GM23338 (cell line): ENCODE measurements around the gene CCDC197. TPM values are rescaled to one million over a fixed set of nuclear protein-coding genes. Genes with fewer than 3 reads are reported as not detected.

Source experiments
- ATAC-seq: fragments of 200-7000 bp; cut with Tn5 transposase; 3 replicates; pipeline ENCODE4 v1.9.1; 2020
- DNase-seq: peaks from one replicate; pipeline ENCODE4 v3.0.0-alpha.2; 2015; ENCODE audit warnings: low spot score
- H2AFZ ChIP-seq: fragments of 200-600 bp; sonication (generic); 2 replicates; pipeline ENCODE4 v1.8.0; 2016; ENCODE audit warnings: antibody characterized with exemption, mild to moderate bottlenecking, moderate library complexity
- H3F3A ChIP-seq: fragments of 200-600 bp; sonication (generic); replicated peaks from 2 replicates; pipeline ENCODE4 v1.8.0; 2017; ENCODE audit warnings: antibody characterized with exemption, mixed run types, low read depth
- H3K27ac ChIP-seq: fragments of 200-600 bp; sonication (generic); 2 replicates; pipeline ENCODE4 v1.6.1; 2016; ENCODE audit warnings: low read depth
- H3K27me3 ChIP-seq: fragments of 200-600 bp; sonication (generic); 2 replicates; pipeline ENCODE4 v1.8.0; 2016; ENCODE audit warnings: mild to moderate bottlenecking, mixed run types, moderate library complexity; ENCODE audit not compliant: insufficient read depth
- H3K36me3 ChIP-seq: fragments of 200-600 bp; sonication (generic); 2 replicates; pipeline ENCODE4 v1.8.0; 2016; ENCODE audit warnings: mild to moderate bottlenecking; ENCODE audit not compliant: insufficient read depth
- H3K4me1 ChIP-seq: fragments of 200-600 bp; sonication (generic); 2 replicates; pipeline ENCODE4 v1.8.0; 2016; ENCODE audit warnings: mild to moderate bottlenecking, moderate library complexity; ENCODE audit not compliant: insufficient read depth
- H3K4me2 ChIP-seq: fragments of 200-600 bp; sonication (generic); 2 replicates; pipeline ENCODE4 v1.7.1; 2017; ENCODE audit warnings: mixed run types
- H3K4me3 ChIP-seq: fragments of 200-600 bp; sonication (generic); 2 replicates; pipeline ENCODE4 v1.6.1; 2016; ENCODE audit warnings: mixed run types
- H3K79me2 ChIP-seq: fragments of 200-600 bp; sonication (generic); replicated peaks from 2 replicates; pipeline ENCODE4 v1.8.0; 2017; ENCODE audit warnings: mild to moderate bottlenecking; ENCODE audit not compliant: insufficient read depth
- H3K9me2 ChIP-seq: fragments of 200-600 bp; sonication (generic); 2 replicates; pipeline ENCODE4 v1.8.0; 2017; ENCODE audit not compliant: insufficient read depth
- H4K20me1 ChIP-seq: fragments of 200-600 bp; sonication (generic); replicated peaks from 2 replicates; pipeline ENCODE4 v1.8.0; 2017; ENCODE audit warnings: mild to moderate bottlenecking; ENCODE audit not compliant: insufficient read depth
- H3K27ac Mint-ChIP-seq: 2 replicates; pipeline ENCODE4 v1.8.0; 2020; ENCODE audit warnings: inconsistent platforms, mild to moderate bottlenecking, moderate library complexity, mixed read lengths
- H3K27me3 Mint-ChIP-seq: 3 replicates; pipeline ENCODE4 v1.8.0; 2022; ENCODE audit warnings: low read depth, mild to moderate bottlenecking, moderate library complexity, mixed read lengths, inconsistent platforms; ENCODE audit not compliant: insufficient read depth, poor library complexity
- H3K36me3 Mint-ChIP-seq: 3 replicates; pipeline ENCODE4 v1.8.0; 2021; ENCODE audit warnings: low read depth, mild to moderate bottlenecking, inconsistent platforms, moderate library complexity, mixed read lengths
- H3K4me1 Mint-ChIP-seq: 3 replicates; pipeline ENCODE4 v1.8.0; 2020; ENCODE audit warnings: mild to moderate bottlenecking, inconsistent platforms, mixed read lengths
- H3K4me3 Mint-ChIP-seq: 3 replicates; pipeline ENCODE4 v1.8.0; 2021; ENCODE audit warnings: moderate library complexity, mild to moderate bottlenecking, inconsistent platforms, mixed read lengths
- H3K9me3 Mint-ChIP-seq: 3 replicates; pipeline ENCODE4 v1.8.0; 2020; ENCODE audit warnings: moderate library complexity, mild to moderate bottlenecking, inconsistent platforms, mixed read lengths
- CREB1 ChIP-seq: fragments of 250-450 bp; sonication (Bioruptor Pico); IDR thresholded peaks from 2 replicates; pipeline ENCODE4 v1.5.0; 2020; ENCODE audit warnings: low read depth, mild to moderate bottlenecking, moderate library complexity
- CTCF ChIP-seq, 2 experiments: fragments of 200-600 bp in 1 of 2; sonication (generic) in 1 of 2; conservative IDR thresholded peaks; 2 replicates each; pipeline versions ENCODE4 v1.5.1 to v1.6.1; 2016 to 2017; ENCODE audit warnings: antibody characterized with exemption in 2 of 2, low read depth in 2 of 2, mild to moderate bottlenecking in 2 of 2, moderate library complexity in 1 of 2
- ETS1 ChIP-seq: IDR thresholded peaks from 2 replicates; pipeline ENCODE4 v1.6.1; 2016; ENCODE audit warnings: antibody characterized with exemption
- EZH2 ChIP-seq: fragments of 200-600 bp; sonication (generic); IDR thresholded peaks from one replicate; pipeline ENCODE4 v1.8.0; 2017; ENCODE audit warnings: antibody characterized with exemption, mild to moderate bottlenecking, low read depth; ENCODE audit not compliant: unreplicated experiment
- JUNB ChIP-seq: IDR thresholded peaks from one replicate; pipeline ENCODE4 v1.6.1; 2016; ENCODE audit warnings: antibody characterized with exemption; ENCODE audit not compliant: unreplicated experiment
- NANOG ChIP-seq: IDR thresholded peaks from 2 replicates; pipeline ENCODE4 v1.6.1; 2016; ENCODE audit warnings: antibody characterized with exemption, borderline replicate concordance
- POLR2AphosphoS5 ChIP-seq: IDR thresholded peaks from 2 replicates; pipeline ENCODE4 v1.6.1; 2016; ENCODE audit warnings: antibody characterized with exemption, low read depth
- REST ChIP-seq: IDR thresholded peaks from one replicate; pipeline ENCODE4 v1.6.1; 2018; ENCODE audit warnings: antibody characterized with exemption; ENCODE audit not compliant: unreplicated experiment
- ZNF462 ChIP-seq: fragments of 250-450 bp; sonication (Bioruptor Pico); IDR thresholded peaks from 2 replicates; pipeline ENCODE4 v1.5.0; 2020; ENCODE audit warnings: mild to moderate bottlenecking, moderate library complexity
- polyA plus RNA-seq: library from polyadenylated mRNA; unstranded; fragments of >200 nt; fragmentation: Nextera tagmentation; extraction: Ambion mirVana; gene quantifications from 2 replicates; pipeline ENCODE4 v1.2.1, GENCODE V29; 2016
- total RNA-seq: library from RNA; depleted of rRNA; stranded (reverse); fragments of >200 nt; shearing (Covaris generic); gene quantifications from 2 replicates; pipeline ENCODE4 v1.2.3, GENCODE V29; 2014

Gene CCDC197
- total and polyA plus RNA-seq, 2 experiments from 2014 or later, result not detected

GRCh38 chr14:93981316-93982229 lies 15.5 kb upstream of the CCDC197 start (continued):
- TF ChIP-seq REST (no peak), JUNB (no peak), CREB1 (CRISPR knock-in tag) (no peak), CTCF (conservative IDR thresholded peaks at IDR 0.05; ENCODE audit: low read depth in 2 of 2) (no peak; a peak in 1 of 4 replicates)

GRCh38 chr14:93982230-93983007 lies 14.7 kb upstream of the CCDC197 start:
- H3K4me1 Mint-ChIP-seq, result peaks cover 13% of the 10 kb centered on the region
- Histone ChIP-seq H3F3A (no peaks in the 10 kb centered on the region), H4K20me1 (no peaks in the 10 kb centered on the region), H2AFZ (no peak overlapping the region), H3K27ac (no peak overlapping the region), H3K79me2 (no peaks in the 10 kb centered on the region), H3K4me1 (no peaks in the 10 kb centered on the region), H3K4me3 (no peak overlapping the region), H3K27me3 (no peaks in the 10 kb centered on the region), H3K36me3 (no peaks in the 10 kb centered on the region), H3K4me2 (no peak overlapping the region), H3K9me2 (no peaks in the 10 kb centered on the region)
- H3K27ac Mint-ChIP-seq, result no peak overlapping the region
- TF ChIP-seq ZNF462 (CRISPR knock-in tag) (no peak), EZH2 (no peak), ETS1 (no peak), POLR2AphosphoS5 (no peak), NANOG (no peak)
- peaks cover 3% of the 10 kb centered on the region for H3K27me3 Mint-ChIP-seq
- no peak overlapping the region for H3K4me3 Mint-ChIP-seq
- no peaks in the 10 kb centered on the region for H3K36me3 Mint-ChIP-seq
- H3K9me3 Mint-ChIP-seq, result no peaks in the 10 kb centered on the region
- ATAC-seq (no peak), DNase-seq (no peak)
